OCI-LY7 (cell line): ENCODE results near the gene ADARB2.

ENCODE experiments used
- CTCF ChIP-seq: fragments of 200-600 bp; sonication (generic); conservative IDR thresholded peaks from 2 replicates; pipeline ENCODE4 v1.5.1; 2014; ENCODE audit warnings: mild to moderate bottlenecking, antibody characterized with exemption, low read length, moderate library complexity, mixed read lengths
- EZH2phosphoT487 ChIP-seq: fragments of 200-600 bp; sonication (generic); IDR thresholded peaks from 2 replicates; pipeline ENCODE4 v1.6.1; 2018; ENCODE audit warnings: low read depth, borderline replicate concordance, mild to moderate bottlenecking, mixed run types, antibody characterized with exemption, low read length, moderate library complexity, mixed read lengths

GRCh38 chr10:1272777-1273161 lies 464.6 kb downstream of the ADARB2 start:
- no peak for TF ChIP-seq CTCF
- TF ChIP-seq EZH2phosphoT487, result no peak
